ENCODE measurements around the gene PLEKHG3.

DNA sequence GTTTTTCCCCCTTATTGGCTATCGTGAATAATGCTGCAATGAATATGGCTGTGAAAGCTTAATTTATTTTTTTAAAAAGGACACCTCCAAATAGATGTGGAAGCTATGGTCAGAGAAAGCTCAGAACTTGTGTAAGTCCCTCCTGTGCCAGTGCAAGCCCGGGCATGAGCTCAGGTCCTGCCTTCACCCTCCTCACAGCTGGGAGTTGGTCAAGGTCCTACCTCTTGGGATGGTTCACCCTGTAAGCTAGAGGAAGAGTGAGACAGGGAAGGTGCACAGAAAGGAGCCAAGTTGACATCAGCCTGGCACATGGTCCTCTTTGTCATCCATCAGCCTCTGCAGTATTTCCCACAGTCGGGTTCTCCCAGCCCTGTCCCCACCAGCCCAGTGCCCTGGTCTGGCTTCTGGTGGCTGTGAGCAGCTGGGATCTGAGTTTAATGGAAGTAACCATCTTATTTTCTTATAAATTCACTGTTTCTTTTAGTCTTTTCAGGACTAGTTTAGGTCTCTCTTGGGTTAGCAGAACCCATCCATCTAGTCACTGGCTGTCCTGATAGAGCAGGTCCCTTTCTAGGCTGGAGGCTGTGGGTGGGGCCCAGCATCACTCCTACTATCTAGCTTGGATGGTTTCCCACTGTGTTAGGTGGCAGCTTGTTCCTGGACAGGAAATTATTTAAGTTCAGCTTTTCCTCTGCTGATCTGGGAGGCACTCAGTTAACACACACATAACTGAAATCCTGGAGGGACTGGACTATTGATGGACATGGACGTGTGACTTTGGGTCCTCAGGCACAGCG, 11.8 kb upstream of the PLEKHG3 start:
- TF ChIP-seq BHLHE40 (IDR thresholded peaks at IDR 0.05; ENCODE audit: low read depth, low read length) (no peak), MAFK (IDR thresholded peaks at IDR 0.05; ENCODE audit: low read depth, low read length) (no peak), CEBPB (IDR thresholded peaks at IDR 0.05; ENCODE audit: low read depth, low read length) (no peak), POLR2A (IDR thresholded peaks at IDR 0.05; ENCODE audit: low read depth, low read length) (no peak), RAD21 (IDR thresholded peaks at IDR 0.05; ENCODE audit: low read length) (no peak), NFE2L2 (IDR thresholded peaks at IDR 0.05; ENCODE audit: low read depth, low read length) (no peak), MXI1 (IDR thresholded peaks at IDR 0.05; ENCODE audit: borderline replicate concordance, low read depth, low read length) (no peak), SMC3 (IDR thresholded peaks at IDR 0.05; ENCODE audit: low read depth, low read length) (no peak), CHD1 (IDR thresholded peaks at IDR 0.05; ENCODE audit: low read depth, low read length) (no peak), FOS (IDR thresholded peaks at IDR 0.05; ENCODE audit: low read depth, low read length) (no peak), RCOR1 (IDR thresholded peaks at IDR 0.05; ENCODE audit: insufficient replicate concordance, low read length) (no peak)
- TF ChIP-seq, protein P1, sequence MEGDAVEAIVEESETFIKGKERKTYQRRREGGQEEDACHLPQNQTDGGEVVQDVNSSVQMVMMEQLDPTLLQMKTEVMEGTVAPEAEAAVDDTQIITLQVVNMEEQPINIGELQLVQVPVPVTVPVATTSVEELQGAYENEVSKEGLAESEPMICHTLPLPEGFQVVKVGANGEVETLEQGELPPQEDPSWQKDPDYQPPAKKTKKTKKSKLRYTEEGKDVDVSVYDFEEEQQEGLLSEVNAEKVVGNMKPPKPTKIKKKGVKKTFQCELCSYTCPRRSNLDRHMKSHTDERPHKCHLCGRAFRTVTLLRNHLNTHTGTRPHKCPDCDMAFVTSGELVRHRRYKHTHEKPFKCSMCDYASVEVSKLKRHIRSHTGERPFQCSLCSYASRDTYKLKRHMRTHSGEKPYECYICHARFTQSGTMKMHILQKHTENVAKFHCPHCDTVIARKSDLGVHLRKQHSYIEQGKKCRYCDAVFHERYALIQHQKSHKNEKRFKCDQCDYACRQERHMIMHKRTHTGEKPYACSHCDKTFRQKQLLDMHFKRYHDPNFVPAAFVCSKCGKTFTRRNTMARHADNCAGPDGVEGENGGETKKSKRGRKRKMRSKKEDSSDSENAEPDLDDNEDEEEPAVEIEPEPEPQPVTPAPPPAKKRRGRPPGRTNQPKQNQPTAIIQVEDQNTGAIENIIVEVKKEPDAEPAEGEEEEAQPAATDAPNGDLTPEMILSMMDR (conservative IDR thresholded peaks at IDR 0.05; ENCODE audit: low read depth, low read length) = no peak
- TF ChIP-seq, protein P2, sequence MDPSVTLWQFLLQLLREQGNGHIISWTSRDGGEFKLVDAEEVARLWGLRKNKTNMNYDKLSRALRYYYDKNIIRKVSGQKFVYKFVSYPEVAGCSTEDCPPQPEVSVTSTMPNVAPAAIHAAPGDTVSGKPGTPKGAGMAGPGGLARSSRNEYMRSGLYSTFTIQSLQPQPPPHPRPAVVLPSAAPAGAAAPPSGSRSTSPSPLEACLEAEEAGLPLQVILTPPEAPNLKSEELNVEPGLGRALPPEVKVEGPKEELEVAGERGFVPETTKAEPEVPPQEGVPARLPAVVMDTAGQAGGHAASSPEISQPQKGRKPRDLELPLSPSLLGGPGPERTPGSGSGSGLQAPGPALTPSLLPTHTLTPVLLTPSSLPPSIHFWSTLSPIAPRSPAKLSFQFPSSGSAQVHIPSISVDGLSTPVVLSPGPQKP (IDR thresholded peaks at IDR 0.05; ENCODE audit: borderline replicate concordance, low read depth, low read length) = no peak
- TF ChIP-seq, protein P3, sequence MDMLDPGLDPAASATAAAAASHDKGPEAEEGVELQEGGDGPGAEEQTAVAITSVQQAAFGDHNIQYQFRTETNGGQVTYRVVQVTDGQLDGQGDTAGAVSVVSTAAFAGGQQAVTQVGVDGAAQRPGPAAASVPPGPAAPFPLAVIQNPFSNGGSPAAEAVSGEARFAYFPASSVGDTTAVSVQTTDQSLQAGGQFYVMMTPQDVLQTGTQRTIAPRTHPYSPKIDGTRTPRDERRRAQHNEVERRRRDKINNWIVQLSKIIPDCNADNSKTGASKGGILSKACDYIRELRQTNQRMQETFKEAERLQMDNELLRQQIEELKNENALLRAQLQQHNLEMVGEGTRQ (IDR thresholded peaks at IDR 0.05; ENCODE audit: low read depth, low read length) = no peak
